Kasumi-1 (cell line): ENCODE measurements around the gene ZFP92.
"Not testable (repeated sequence)": the region's sequence is repeated elsewhere in the genome, so short reads cannot be mapped to it uniquely, and the experiment has no call there.

Experiments
- DNase-seq, 2 experiments: peaks; one replicate each; lab custom pipeline; 2025; lab: John Stamatoyannopoulos, UW

Gene ZFP92

DNA sequence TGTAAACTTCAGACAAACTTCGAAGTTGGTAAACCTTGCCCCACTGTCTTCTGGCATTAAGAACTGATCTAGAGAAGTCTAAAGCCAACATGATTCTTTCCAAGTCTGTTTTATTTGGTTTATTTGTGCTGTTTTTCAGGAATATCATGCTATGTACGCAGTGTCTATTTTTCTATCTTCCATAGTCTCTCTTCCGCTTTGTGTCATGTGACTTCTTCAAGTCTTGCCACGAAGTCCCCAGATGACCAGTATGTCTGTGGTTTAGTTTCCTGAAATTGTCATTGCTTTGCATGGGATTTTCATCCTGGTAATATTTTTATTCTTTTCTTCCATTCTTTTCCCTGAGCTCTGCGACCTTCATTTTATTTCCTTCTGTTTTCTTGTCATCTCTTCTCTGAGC is 25.2 kb upstream of the ZFP92 start:
- no peak for DNase-seq

DNA sequence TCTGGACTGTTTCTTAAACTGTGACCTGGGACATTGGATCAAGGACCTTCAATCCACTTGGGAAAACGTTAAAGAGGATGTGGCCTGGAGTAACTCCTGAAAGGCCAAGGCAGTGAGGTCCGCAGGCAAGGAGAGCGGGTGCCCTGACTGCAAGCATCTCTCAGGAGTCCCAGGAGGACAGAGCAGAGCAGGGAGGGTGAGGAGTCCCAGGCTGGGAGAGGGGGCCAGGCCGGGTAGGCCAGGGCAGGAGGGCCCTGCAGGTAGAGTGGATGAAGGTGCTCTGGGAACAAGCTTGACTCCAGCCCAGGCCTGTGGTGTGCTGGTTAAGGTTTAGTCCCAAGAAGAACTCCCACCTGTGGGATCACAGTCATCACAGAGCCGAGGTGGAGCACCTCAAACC is 23.9 kb upstream of the ZFP92 start:
- DNase-seq: no peak

DNA sequence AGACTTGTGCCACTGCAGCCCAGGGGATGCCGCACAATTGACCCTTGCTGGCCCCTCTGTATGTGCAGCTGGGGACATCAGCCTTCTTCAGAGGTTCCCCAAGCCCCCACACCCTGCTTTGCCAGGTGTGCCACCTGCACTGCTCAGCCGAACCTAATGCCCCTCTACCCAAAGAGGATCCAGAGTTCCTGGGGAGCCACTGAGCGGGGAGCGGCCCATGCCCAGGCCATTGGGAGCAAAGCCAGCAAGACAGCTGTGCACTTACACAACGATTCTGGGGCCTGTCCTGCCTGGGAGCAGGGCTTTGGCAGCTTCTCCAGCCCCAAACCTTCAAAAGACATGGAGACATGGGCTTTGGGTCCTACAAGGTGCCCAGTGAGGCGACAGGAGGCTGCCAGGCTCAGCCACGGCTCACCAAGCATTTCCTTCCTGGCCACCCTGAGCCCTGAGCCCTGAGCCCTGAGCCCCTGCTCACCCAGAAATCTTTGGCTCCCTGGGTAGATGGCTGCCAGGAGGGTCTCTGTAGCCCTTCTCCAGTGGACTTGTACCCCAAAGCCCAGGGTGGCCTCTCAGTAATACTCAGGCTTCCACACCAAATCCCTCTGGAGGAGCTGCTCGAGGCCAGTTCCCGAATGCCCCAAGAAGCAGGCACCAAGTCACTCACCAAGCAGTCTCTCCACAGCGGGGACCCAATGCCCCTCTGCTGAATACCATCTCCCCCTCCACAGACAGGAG is 23.1 kb upstream of the ZFP92 start:
- no peak for DNase-seq

DNA sequence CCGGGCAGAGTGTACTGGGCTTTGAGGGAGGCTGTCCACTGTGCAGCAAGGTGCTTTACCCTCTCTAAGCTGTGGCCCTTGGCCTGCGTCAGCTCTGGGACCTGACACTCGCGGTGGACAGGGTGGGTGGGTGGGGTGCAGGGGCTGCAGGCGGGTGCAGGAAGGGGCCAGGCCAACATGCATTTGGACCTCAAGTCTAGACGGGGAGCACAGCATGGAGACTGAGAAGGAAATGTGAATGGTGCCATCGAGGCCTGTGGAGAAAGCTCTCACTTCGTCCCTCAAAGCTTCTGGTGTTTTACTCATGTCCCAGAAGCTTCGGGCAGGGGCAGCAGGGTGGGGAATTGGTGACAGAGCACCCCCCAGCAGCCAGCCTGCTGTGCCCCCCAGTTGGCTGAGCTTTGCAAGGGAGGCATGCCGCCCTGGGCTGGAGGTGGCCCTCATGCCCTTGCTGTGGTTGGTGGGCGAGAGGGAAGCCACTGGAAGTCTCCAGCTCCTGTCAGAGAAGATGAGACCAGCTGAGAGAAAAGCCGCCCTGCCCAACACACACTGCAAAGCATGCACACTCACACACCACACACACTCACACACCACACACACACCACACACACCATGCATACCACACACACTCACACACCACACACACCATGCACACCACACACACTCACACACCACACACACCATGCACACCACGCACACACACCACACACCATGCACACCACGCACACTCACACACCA is 22.4 kb upstream of the ZFP92 start:
- DNase-seq: no peak

DNA sequence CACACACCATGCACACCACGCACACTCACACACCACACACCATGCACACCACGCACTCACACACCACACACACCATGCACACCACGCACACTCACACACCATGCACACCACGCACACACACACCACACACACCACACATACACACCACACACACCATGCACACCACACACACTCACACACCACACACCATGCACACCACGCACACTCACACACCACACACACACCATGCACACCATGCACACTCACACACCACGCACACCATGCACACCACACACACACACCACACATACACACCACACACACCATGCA is 21.9 kb upstream of the ZFP92 start:
- DNase-seq: not testable (repeated sequence)

DNA sequence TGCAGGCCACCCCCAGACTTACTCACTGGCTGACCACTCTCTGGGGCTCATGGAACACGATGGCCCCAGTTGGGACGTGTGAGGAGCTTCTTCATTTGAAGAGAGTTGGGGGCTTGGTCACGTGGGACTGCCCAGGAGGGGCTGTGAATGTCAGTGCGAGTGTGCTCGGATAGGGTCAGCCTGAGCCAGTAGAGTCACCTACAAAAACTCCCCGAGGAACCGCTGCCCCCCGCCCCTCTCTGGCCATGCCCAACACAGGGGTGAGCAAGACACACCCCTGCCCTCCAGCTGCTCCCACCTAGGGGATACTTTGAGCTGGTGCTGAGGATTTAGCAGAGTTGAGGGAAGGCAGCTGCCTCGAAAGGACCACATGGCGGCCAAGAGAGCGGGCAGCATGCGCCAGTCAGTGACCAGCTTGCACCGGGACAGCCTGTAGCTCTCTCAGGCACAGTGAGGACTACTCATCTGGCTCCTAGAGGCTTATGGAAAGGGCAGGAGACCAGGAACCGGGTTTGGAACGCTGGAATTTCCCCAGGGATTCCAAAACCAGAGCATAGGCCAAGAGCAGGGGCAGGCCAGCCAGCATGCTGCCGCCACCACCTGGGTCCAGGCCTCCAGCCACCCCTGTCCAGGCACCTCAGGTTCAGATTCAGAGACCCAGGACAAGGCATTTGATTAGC is 18.5 kb upstream of the ZFP92 start:
- no peak for DNase-seq

DNA sequence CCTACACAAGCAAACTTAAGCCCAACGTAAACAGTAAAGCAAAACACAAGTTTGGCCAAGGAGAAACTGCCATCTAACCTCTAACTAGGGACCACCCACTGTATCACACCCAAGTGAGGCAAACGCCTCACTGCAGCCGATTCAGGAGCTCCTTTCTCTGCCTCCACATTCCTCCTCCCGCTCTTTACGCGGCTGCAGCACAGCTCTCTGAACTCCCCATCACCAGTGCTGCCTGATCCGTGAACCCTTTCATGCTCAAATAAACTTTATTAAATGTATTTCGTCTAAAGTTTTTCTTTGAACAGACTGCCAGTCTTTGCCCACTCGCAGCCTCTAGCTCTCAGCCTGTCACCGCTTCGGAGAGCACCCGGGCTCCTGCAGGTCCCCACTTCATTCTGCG is 16.7 kb upstream of the ZFP92 start:
- DNase-seq: no peak

DNA sequence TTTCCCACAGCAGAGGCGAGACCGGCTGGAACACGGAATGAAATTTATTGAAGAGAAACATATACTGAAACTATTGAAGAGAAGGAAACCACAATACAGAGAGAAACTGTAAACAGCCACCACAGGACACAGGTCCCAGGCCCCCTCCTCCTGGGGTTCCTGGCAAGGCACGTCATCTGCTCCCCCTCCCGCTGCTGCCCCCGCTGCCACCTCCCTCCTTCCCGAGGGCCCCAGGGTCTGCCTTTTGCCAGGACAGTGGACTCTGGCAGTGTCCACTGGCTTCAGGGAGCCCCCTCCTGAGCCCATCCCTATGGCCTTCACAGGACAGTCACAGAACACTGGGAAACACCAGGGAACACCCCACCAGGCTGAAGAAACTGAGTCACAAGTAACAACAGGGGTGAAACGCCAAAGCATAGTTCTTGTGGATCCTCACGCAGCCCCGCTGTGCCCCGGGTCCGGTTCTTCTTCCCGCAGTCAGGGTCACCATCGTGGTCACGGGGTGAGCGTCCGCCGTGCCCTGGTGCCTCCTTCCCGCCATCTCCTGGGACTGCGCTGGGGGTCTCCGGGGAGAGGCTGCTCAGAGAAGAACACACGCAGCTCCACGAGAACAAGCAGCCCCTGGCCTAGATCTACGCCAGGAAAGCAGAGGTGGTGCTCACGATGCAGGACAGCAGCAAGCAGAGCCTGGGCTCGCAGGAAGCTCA is 15.5 kb upstream of the ZFP92 start:
- no peak for DNase-seq

DNA sequence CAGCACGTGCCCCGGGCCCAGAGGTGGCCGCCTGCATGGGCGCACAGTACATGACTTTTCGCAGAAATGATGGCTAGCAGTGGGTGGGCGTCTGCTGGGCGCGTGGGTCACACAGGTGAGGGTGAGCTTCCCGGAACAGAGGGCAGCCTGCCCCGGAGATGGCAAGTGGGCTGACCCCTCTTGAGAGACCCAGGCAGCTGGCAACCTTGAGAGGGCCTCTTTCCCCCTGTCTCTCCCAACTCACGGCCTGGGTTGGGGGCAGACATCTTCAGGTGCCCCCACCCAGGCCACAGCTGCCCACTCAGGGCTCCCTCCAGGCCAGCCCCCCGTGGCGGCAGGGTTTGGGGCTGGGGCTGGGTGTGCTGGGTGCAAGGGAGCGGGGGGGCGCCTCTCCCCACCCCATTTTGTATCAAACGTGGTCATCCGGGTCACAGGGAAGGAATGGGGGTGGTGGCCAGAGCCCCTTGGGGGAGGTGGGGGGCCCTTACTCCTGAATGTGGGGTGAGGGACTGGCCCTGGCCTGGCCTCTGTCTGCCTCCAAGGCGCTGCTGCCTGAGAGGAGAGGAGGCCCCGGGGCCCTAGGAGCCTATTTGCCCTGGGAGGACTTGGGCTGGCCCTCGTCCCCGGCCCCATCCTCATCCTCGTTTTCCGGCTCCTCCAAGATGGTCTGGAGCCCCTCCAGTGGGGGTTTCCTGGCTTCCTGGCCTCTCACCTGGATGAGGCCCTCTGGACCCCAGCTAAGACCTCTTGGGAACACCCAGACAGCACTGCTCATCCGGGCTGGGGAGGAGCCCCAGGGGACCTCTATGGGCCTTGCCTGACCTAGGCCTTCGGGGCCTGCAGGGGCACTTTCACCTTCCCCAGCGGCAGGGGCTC is 14.7 kb upstream of the ZFP92 start:
- DNase-seq: no peak

DNA sequence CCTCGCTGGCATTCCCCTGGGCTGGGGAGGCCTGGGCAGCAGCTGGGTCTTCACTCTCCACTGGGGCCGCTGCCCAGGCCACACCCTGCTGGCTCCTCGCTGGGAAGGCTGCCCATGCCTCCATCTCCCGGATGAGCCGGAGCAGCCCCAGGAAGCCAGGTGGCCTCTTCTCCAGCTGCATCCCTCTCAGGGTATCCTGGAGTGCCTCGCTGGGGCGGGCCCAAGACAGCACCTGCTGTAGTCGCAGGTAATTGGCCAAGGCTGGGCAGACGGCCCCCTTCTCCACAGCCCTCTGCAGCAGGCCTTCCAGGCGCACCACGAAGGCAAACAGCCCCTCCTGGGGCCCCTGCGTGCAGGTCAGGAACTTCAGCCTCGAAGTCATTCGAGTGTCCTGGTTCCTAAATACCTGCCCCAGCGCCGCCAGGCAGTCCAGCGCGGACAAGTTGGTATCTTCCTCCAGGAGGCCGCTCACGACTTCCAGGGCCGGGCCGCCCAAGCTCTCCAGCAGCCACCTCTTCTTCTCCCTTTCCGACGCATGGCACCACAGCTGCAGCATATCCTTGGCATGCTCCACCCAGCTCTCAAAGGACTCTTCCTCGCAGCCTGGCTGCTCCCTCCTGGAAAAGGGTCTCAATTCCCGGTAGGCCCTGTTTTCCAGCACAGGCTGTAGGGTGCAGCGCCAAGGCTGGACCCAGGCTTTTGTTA is 13.9 kb upstream of the ZFP92 start:
- no peak for DNase-seq

DNA sequence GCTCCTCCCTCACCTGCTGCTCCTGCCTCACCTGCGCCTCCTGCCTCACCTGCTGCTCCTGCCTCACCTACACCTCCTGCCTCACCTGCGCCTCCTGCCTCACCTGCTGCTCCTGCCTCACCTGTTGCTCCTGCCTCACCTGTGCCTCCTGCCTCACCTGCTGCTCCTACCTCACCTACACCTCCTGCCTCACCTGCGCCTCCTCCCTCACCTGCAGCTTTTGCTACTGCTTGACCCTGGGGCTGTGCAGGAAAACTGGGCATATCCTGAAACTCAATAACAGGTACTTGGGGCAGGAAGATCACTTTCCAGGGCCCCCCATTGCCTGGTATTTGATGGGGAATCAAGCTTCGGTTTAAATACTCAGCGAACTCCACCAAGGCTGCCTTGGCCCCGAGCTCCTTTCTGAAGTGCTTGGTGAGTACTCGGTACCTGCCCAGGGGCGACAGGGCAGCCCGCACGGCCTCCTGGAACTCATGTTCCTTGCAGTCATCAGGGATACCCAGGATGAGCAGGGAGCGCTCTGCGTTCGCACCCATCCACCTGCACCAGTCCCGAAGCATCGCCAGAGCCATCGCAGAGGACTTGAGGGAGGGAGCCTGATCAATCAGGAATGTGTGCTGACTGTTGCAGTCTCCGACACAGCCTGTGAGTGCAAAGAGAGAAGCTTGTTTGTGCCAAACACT is 12.9 kb upstream of the ZFP92 start:
- no peak for DNase-seq

DNA sequence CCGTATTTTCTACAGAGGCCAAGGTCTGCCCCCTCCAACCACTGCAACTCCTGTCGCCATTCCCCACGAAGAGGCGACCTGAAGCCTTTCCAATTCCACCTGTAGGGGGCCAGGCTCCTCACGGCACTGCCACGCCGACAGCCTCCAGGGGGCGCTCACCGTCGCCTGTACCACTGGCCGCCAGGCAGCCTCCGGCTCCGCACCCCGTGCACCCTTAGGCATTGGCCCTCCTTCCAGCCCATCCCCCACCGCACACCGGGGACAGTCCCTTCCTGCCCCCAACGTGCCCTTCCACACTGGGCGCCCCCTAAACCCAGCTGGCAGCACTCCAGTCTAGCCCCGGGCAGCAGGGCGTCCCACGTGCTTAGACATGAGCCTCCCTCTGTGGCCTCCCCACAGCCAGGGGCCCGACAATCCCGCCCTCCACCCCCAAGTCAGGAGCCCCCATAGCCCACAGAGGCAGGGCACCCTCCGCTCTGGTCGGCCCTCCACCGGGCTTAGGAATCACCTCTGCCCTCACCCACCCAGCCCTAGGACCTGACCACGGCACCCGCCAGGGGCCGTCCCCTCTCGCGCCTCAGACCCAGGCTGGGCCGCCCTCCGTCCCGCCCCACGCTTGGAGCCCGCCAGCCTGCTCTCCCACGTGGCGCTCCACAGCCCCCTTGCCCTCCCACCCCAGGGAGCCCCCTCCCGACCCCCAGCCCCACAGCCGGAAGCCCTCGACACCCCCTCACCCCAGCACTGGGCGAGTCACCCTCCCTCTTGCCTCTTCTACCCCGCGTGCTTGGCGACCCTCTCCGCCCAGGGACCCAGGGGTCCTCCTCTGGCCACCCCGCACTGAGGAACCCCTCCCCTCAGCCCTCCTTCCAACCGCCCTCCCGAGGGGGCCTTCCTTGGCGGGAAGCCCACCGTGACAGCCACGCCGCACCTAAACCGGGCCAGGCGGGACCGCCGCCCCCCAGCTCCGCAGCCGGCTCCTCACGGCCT is 10.8 kb upstream of the ZFP92 start:
- DNase-seq: peak; percentile 34 to 45

DNA sequence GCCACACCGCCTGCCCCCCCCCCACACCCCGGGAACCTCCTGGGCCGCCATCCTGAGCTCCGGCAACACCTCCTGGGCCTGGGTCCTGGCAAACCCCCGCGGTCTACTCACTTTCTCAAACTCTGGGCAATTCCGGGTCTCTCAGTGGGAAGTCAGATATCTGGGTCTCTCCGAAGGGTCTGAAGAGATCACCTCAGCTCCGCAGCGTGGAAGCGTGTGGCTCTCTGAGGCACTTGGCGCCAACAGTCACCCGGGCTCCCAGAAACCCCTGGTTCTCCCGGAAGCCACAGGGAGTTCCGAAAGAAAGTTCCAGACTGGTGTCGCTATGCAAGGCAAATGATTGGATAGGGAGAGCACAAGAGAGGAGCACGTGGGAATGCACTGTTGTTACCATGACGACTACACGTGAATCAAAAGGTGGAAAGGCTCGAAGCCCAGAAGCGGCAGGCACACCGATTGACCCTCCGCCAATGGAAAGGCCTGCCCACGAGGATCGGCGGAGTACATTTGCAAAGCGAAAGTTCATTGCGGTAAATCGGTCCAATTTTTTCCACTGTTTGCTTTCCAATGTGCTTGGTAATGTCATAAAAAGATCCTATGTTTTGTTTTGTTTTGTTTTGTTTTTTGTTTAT is 10.0 kb upstream of the ZFP92 start, which contains the start of gene PNMA6E:
PNMA6E (minus strand) TSS at position 218 of the 632 bp plus-strand sequence. CDS start 2,501 bp downstream, outside the sequence.
- no peak for DNase-seq

DNA sequence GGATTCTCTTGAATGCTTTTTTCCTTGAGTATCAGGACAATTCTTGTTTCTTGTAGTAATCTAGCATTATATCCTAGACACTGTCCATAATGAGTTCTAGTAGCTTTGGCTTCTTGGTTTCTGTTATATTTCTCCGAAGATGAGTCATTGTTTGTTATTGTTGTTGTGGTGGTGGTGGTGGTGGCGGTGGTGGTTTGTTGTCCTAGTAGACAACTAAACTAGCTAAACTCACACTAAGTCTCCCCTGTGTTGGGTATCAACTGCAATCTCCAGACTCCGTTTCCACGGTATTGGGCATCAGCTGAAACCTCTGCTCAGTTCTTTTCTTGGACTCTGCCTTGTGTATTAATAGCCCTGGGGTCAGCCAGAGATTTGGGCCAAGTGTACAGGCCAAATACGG is 6.9 kb upstream of the ZFP92 start:
- DNase-seq: not testable (repeated sequence)

DNA sequence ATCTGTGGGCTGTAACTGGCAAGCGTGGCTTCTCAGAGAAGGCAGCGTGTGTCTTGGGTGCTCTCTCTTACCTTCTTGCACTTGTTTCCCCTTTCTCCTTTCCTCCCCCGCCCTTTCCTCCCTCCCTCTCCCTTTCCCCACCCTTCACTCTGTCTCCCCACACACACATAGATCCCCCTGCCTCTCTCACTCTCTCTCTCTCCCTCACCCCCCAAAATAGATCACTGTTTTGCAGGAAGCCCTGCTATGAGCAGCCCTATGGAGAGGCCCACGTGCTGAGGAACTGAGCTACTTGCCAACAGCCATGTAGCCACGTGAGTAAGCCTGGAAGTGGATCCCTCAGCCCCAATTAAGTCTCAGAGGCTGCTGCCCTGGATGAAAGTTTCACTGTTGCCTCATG is 5.8 kb upstream of the ZFP92 start:
- DNase-seq: no peak

DNA sequence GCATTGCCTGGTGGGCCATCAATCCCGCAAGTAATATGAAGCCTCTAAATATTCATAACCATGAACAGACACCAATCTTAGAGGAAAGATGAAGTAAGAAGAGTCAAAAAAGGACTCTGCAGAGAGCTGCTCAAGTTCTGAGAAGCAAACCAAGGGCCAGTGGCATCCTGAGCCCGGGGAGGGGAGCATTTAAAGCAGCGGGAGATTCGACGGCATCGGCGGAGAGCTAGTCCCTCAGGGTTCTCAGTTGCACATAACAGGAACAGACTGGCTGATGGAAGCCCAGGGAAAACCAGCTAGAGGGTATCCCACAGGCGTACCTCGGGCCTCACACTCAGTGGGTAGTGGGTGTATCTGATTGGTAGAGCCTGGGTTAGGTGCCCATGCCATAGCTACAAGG is 5.3 kb upstream of the ZFP92 start:
- DNase-seq: no peak

DNA sequence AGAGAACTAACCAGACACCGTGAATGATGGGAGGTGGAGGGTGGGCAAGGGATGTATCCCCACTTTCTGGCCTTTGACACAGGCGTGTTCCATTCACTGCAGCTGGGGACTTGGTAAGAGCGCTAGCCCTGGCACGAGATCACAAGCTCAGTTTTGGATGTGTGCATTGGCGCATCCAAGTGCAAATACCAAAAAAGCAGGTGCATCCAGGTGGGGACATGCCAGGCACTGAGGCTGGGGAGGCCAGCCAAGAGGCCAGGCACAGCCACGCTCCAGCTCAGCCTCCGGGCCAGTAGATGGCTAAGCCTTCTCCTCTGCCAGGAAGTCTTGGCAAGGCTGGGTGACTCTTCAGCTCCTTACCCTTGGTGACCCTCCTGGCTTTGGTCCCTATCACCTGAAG is 4.4 kb upstream of the ZFP92 start:
- DNase-seq: no peak

DNA sequence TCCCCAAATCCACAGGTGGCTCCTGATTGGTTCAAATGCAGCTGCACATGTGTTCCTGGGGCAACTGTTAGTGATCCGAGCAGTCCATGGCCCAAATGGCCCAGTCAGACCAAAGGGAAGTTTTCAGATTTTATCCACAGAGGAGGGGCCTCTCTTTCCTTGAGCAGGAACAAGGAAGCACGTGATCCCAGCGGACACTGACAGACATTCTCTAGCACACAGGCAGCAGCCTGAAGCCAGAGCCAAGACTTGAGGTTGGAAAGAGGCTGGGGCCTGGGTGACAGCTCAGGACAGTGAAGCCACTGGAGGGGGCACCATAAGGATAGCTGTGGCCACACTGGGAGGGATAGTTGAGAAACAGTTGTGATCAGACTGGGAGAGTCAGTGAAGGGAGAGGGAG is 3.5 kb upstream of the ZFP92 start:
- DNase-seq: no peak
